ENCODE data around the gene ADCY6. TPM values are rescaled to one million over a fixed set of nuclear protein-coding genes. Genes with fewer than 3 reads are reported as not detected.

Gene ADCY6
- polyA plus RNA-seq, 3 donors = 0.03 to 0.29 TPM; not detected in 1

- Histone ChIP-seq H3K4me2 (replicated peaks; ENCODE audit: extremely low read depth, low read length, poor library complexity, severe bottlenecking) (no peak overlapping the region), H3K9ac (ENCODE audit: insufficient read depth, low read length, poor library complexity, severe bottlenecking) (no peak overlapping the region), H3K4me1 (ENCODE audit: control insufficient read depth in 1 of 2, insufficient read depth in 2 of 2, low read length in 2 of 2) (no peaks in the 10 kb centered on the region), H3K79me2 (ENCODE audit: insufficient read depth, low read length) (no peaks in the 10 kb centered on the region), H3K27me3 (ENCODE audit: control insufficient read depth in 2 of 2, insufficient read depth in 2 of 2, low read length in 2 of 2) (no peaks in the 10 kb centered on the region), H3K36me3 (replicated peaks in 1 of 2; ENCODE audit: control insufficient read depth in 1 of 2, insufficient read depth in 2 of 2, low read length in 2 of 2) (peaks cover 84 to 98% of the 10 kb centered on the region in 2 donors), H2AFZ (ENCODE audit: insufficient read depth, low read depth, low read length, poor library complexity, severe bottlenecking) (no peak overlapping the region), H3K27ac (ENCODE audit: low read depth in 1 of 2, low read length in 2 of 2) (no peak overlapping the region), H3K4me3 (replicated peaks in 1 of 3; ENCODE audit: low read depth in 2 of 3, low read length in 3 of 3) (no peak overlapping the region), H3K9me3 (replicated peaks in 1 of 2; ENCODE audit: control insufficient read depth in 1 of 2, insufficient read depth in 1 of 2, low read length in 2 of 2) (no peaks in the 10 kb centered on the region), H4K20me1 (ENCODE audit: insufficient read depth, low read length) (peaks cover 27% of the 10 kb centered on the region)
- peaks cover 83 to 94% of the 10 kb centered on the region in 2 donors for H3K36me3 Mint-ChIP-seq
- peaks cover 0 to 2% (median 0%) of the 10 kb centered on the region in 3 donors for H3K27me3 Mint-ChIP-seq (ENCODE audit: low read depth in 3 of 3)
- H3K9me3 Mint-ChIP-seq = no peaks in the 10 kb centered on the region
- H3K4me3 Mint-ChIP-seq = no peak overlapping the region
- no peak overlapping the region for H3K27ac Mint-ChIP-seq
- intact Hi-C loops (cut with micrococcal nuclease) = no loop called here
- 98% methylated on average over 12 of the region's 12 CpGs for WGBS (ENCODE audit: insufficient coverage)
- TF ChIP-seq CTCF (IDR thresholded peaks at IDR 0.05) = no peak
- DNase-seq = no peak
- H3K4me1 Mint-ChIP-seq = no peaks in the 10 kb centered on the region
Measured at GRCh38 chr12:48832321-48833060, 43.6 kb upstream of the ADCY6 start.

- 97% methylated on average over 4 of the region's 6 CpGs for WGBS (ENCODE audit: insufficient coverage)
- no peak overlapping the region for H3K9ac ChIP-seq (ENCODE audit: insufficient read depth, low read length, poor library complexity, severe bottlenecking)
- H3K79me2 ChIP-seq (ENCODE audit: insufficient read depth, low read length) = no peaks in the 10 kb centered on the region
- Mint-ChIP-seq H3K36me3 (peaks cover 71 to 81% of the 10 kb centered on the region in 2 donors), H3K4me3 (no peak overlapping the region), H3K9me3 (no peaks in the 10 kb centered on the region), H3K27me3 (ENCODE audit: low read depth in 3 of 3) (peaks cover 0 to 2% (median 0%) of the 10 kb centered on the region in 3 donors), H3K4me1 (no peaks in the 10 kb centered on the region), H3K27ac (peak overlapping the region in 1 of 7 donors; percentile 0)
- H4K20me1 ChIP-seq (ENCODE audit: insufficient read depth, low read length) = peaks cover 27% of the 10 kb centered on the region
- no peak overlapping the region for H3K4me3 ChIP-seq (replicated peaks in 1 of 3; ENCODE audit: low read depth in 2 of 3, low read length in 3 of 3)
- H3K4me2 ChIP-seq (replicated peaks; ENCODE audit: extremely low read depth, low read length, poor library complexity, severe bottlenecking) = no peak overlapping the region
- no peaks in the 10 kb centered on the region for H3K27me3 ChIP-seq (ENCODE audit: control insufficient read depth in 2 of 2, insufficient read depth in 2 of 2, low read length in 2 of 2)
- peaks cover 72 to 86% of the 10 kb centered on the region in 2 donors for H3K36me3 ChIP-seq (replicated peaks in 1 of 2; ENCODE audit: control insufficient read depth in 1 of 2, insufficient read depth in 2 of 2, low read length in 2 of 2)
- H3K4me1 ChIP-seq (ENCODE audit: control insufficient read depth in 1 of 2, insufficient read depth in 2 of 2, low read length in 2 of 2) = no peaks in the 10 kb centered on the region
- TF ChIP-seq CTCF (IDR thresholded peaks at IDR 0.05) = no peak
- no peak for DNase-seq
- H3K27ac ChIP-seq (ENCODE audit: low read depth in 1 of 2, low read length in 2 of 2) = no peak overlapping the region
- H2AFZ ChIP-seq (ENCODE audit: insufficient read depth, low read depth, low read length, poor library complexity, severe bottlenecking) = no peak overlapping the region
- intact Hi-C loops (cut with micrococcal nuclease) = no loop called here
- H3K9me3 ChIP-seq (replicated peaks in 1 of 2; ENCODE audit: control insufficient read depth in 1 of 2, insufficient read depth in 1 of 2, low read length in 2 of 2) = no peaks in the 10 kb centered on the region
Measured at GRCh38 chr12:48831257-48831656, 42.4 kb upstream of the ADCY6 start.

All from CD14-positive monocyte (primary cell).